ENCODE results near the gene SRGAP2B. TPM values are rescaled to one million over a fixed set of nuclear protein-coding genes. Genes with fewer than 3 reads are reported as not detected.
"Not testable (repeated sequence)": the region's sequence is repeated elsewhere in the genome, so short reads cannot be mapped to it uniquely, and the experiment has no call there.

The SRGAP2B gene
- total and polyA plus RNA-seq, 2 of the 4 experiments (the other 2 are of a cell fraction), result 15.9 to 50.7 TPM

- H2AK5ac ChIP-seq (ENCODE audit: low read depth, low read length); H2BK15ac ChIP-seq (ENCODE audit: low read depth, low read length); H3K18ac ChIP-seq (ENCODE audit: low read depth, low read length); BruUV-seq (replicated peaks); DNase-seq; H3K23ac ChIP-seq (ENCODE audit: low read depth, low read length); H3K4ac ChIP-seq (ENCODE audit: low read depth, low read length); H2BK5ac ChIP-seq (ENCODE audit: low read depth, low read length, poor library complexity, severe bottlenecking); H3K9ac ChIP-seq (ENCODE audit: low read depth, low read length); H2AFZ ChIP-seq (replicated peaks; ENCODE audit: low read length, poor library complexity); H3K4me2 ChIP-seq (ENCODE audit: low read depth, low read length); CTCF ChIA-PET; H2BK120ac ChIP-seq (ENCODE audit: low read depth, low read length); H2BK20ac ChIP-seq (ENCODE audit: low read depth, low read length); H3K4me1 ChIP-seq (ENCODE audit: control insufficient read depth, insufficient read depth, low read length); H3K9me1 ChIP-seq (ENCODE audit: insufficient read depth, low read length); H2AK9ac ChIP-seq (replicated peaks; ENCODE audit: low read depth, low read length, poor library complexity); H3K56ac ChIP-seq (ENCODE audit: extremely low read depth, insufficient read depth, low read length); dilution Hi-C loops (cut with HindIII; ENCODE audit: low sequenced_read_pairs, unreplicated experiment); H3K27ac ChIP-seq (ENCODE audit: insufficient read depth, low read length); H3K4me3 ChIP-seq (ENCODE audit: insufficient read depth, low read depth, low read length); H3K9me3 ChIP-seq (ENCODE audit: control insufficient read depth, insufficient read depth, low read length); H3K36me3 ChIP-seq (ENCODE audit: control insufficient read depth, insufficient read depth, low read length); intact Hi-C loops (cut with micrococcal nuclease); H4K20me1 ChIP-seq (ENCODE audit: insufficient read depth, low read length); H3K27me3 ChIP-seq (ENCODE audit: control insufficient read depth, insufficient read depth, low read length); H3K79me1 ChIP-seq (ENCODE audit: low read depth in 1 of 2, low read length in 2 of 2); H4K5ac ChIP-seq (ENCODE audit: low read depth, low read length); H4K8ac ChIP-seq (ENCODE audit: low read depth in 2 of 2, low read length in 2 of 2); H3K14ac ChIP-seq (replicated peaks; ENCODE audit: low read depth, low read length); in situ Hi-C loops (cut with MboI; ENCODE audit: low sequenced_read_pairs); H4K91ac ChIP-seq (ENCODE audit: insufficient read depth, low read depth, low read length); POLR2A ChIA-PET (ENCODE audit: unreplicated experiment): not testable (repeated sequence)
- no CpG with 5 or more reads among the region's 9 CpGs for WGBS, 2 experiments (ENCODE audit: extremely low coverage in 2 of 2, insufficient read length in 1 of 2)
- peak; percentile 40 for ATAC-seq (ENCODE audit: low read depth)
These were observed 201.3 kb downstream of the SRGAP2B start for GRCh38 chr1:144893710-144894438.

GRCh38 chr1:144893062-144893461 lies 202.1 kb downstream of the SRGAP2B start:
- H3K9me1 ChIP-seq (ENCODE audit: insufficient read depth, low read length); H3K36me3 ChIP-seq (ENCODE audit: control insufficient read depth, insufficient read depth, low read length); H3K79me1 ChIP-seq (ENCODE audit: low read depth in 1 of 2, low read length in 2 of 2); H4K20me1 ChIP-seq (ENCODE audit: insufficient read depth, low read length); H4K8ac ChIP-seq (ENCODE audit: low read depth in 2 of 2, low read length in 2 of 2); DNase-seq; BruUV-seq (replicated peaks); POLR2A ChIA-PET (ENCODE audit: unreplicated experiment); H4K5ac ChIP-seq (ENCODE audit: low read depth, low read length); H3K27me3 ChIP-seq (ENCODE audit: control insufficient read depth, insufficient read depth, low read length); H2BK20ac ChIP-seq (ENCODE audit: low read depth, low read length); H3K4ac ChIP-seq (ENCODE audit: low read depth, low read length); H3K9me3 ChIP-seq (ENCODE audit: control insufficient read depth, insufficient read depth, low read length); H4K91ac ChIP-seq (ENCODE audit: insufficient read depth, low read depth, low read length); CTCF ChIA-PET; intact Hi-C loops (cut with micrococcal nuclease); H3K23ac ChIP-seq (ENCODE audit: low read depth, low read length); H3K9ac ChIP-seq (ENCODE audit: low read depth, low read length); in situ Hi-C loops (cut with MboI; ENCODE audit: low sequenced_read_pairs); H3K4me2 ChIP-seq (ENCODE audit: low read depth, low read length); H2AFZ ChIP-seq (replicated peaks; ENCODE audit: low read length, poor library complexity); H3K18ac ChIP-seq (ENCODE audit: low read depth, low read length); H3K56ac ChIP-seq (ENCODE audit: extremely low read depth, insufficient read depth, low read length); ATAC-seq (ENCODE audit: low read depth); H3K4me3 ChIP-seq (ENCODE audit: insufficient read depth, low read depth, low read length); H2AK5ac ChIP-seq (ENCODE audit: low read depth, low read length); H2BK15ac ChIP-seq (ENCODE audit: low read depth, low read length); H2BK5ac ChIP-seq (ENCODE audit: low read depth, low read length, poor library complexity, severe bottlenecking); H3K14ac ChIP-seq (replicated peaks; ENCODE audit: low read depth, low read length); H2AK9ac ChIP-seq (replicated peaks; ENCODE audit: low read depth, low read length, poor library complexity); H3K27ac ChIP-seq (ENCODE audit: insufficient read depth, low read length); H3K4me1 ChIP-seq (ENCODE audit: control insufficient read depth, insufficient read depth, low read length); H2BK120ac ChIP-seq (ENCODE audit: low read depth, low read length); dilution Hi-C loops (cut with HindIII; ENCODE audit: low sequenced_read_pairs, unreplicated experiment): not testable (repeated sequence)
- WGBS, 2 experiments (ENCODE audit: extremely low coverage in 2 of 2, insufficient read length in 1 of 2), result no CpG with 5 or more reads among the region's 7 CpGs
